Measurements from ENCODE around the gene PTOV1. TPM values are rescaled to one million over a fixed set of nuclear protein-coding genes. Genes with fewer than 3 reads are reported as not detected.

The PTOV1 gene
- total and polyA plus RNA-seq, 2 of the 4 experiments (the other 2 are of a cell fraction): 34.4 to 107 TPM

DNA sequence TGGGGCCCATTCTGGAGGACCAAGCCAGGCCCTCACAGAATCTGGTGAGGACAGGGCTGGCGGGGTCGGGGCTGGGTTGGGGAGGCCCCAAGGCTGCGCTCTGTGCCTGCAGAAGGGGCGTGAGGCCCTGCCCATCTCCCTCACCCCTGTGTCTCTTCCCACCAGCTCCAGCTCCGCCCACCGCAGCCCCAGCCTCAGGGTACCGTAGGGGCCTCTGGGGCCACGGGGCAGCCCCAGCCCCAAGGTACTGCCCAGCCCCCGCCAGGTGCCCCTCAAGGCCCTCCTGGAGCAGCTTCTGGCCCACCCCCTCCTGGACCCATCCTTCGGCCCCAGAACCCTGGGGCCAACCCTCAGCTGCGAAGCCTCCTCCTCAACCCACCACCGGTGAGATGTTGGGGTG lies 15.4 kb upstream of the PTOV1 start:
- in situ Hi-C loops (cut with MboI; ENCODE audit: low sequenced_read_pairs) (no loop called here), intact Hi-C loops (cut with micrococcal nuclease) (no loop called here), dilution Hi-C loops (cut with HindIII; ENCODE audit: low sequenced_read_pairs, unreplicated experiment) (no loop called here)
- Histone ChIP-seq H3K14ac (replicated peaks; ENCODE audit: low read depth, low read length) (no peak overlapping the region), H3K27me3 (ENCODE audit: control insufficient read depth, insufficient read depth, low read length) (no peaks in the 10 kb centered on the region), H3K4me3 (ENCODE audit: insufficient read depth, low read depth, low read length) (no peak overlapping the region), H3K9me3 (ENCODE audit: control insufficient read depth, insufficient read depth, low read length) (no peaks in the 10 kb centered on the region), H3K4ac (ENCODE audit: low read depth, low read length) (no peak overlapping the region), H3K23ac (ENCODE audit: low read depth, low read length) (no peak overlapping the region), H3K18ac (ENCODE audit: low read depth, low read length) (no peak overlapping the region), H4K91ac (ENCODE audit: insufficient read depth, low read depth, low read length) (no peak overlapping the region), H2BK120ac (ENCODE audit: low read depth, low read length) (no peak overlapping the region), H3K4me1 (ENCODE audit: control insufficient read depth, insufficient read depth, low read length) (no peaks in the 10 kb centered on the region), H2BK15ac (ENCODE audit: low read depth, low read length) (no peak overlapping the region), H2AK5ac (ENCODE audit: low read depth, low read length) (no peak overlapping the region), H3K79me1 (ENCODE audit: low read depth in 1 of 2, low read length in 2 of 2) (peaks cover 0 to 24% of the 10 kb centered on the region in 2 experiments; a peak in 2 of 4 replicates), H2AFZ (replicated peaks; ENCODE audit: low read length, poor library complexity) (no peak overlapping the region), H3K36me3 (ENCODE audit: control insufficient read depth, insufficient read depth, low read length) (peaks cover 75% of the 10 kb centered on the region), H4K5ac (ENCODE audit: low read depth, low read length) (no peak overlapping the region), H4K8ac (ENCODE audit: low read depth in 2 of 2, low read length in 2 of 2) (no peak overlapping the region), H3K9me1 (ENCODE audit: insufficient read depth, low read length) (peaks cover 6% of the 10 kb centered on the region; the same call in 1 of the 2 replicates), H3K9ac (ENCODE audit: low read depth, low read length) (no peak overlapping the region), H3K27ac (ENCODE audit: insufficient read depth, low read length) (no peak overlapping the region), H2AK9ac (replicated peaks; ENCODE audit: low read depth, low read length, poor library complexity) (no peak overlapping the region), H2BK5ac (ENCODE audit: low read depth, low read length, poor library complexity, severe bottlenecking) (no peak overlapping the region), H2BK20ac (ENCODE audit: low read depth, low read length) (no peak overlapping the region), H4K20me1 (ENCODE audit: insufficient read depth, low read length) (no peaks in the 10 kb centered on the region; the same call in 1 of the 2 replicates), H3K4me2 (ENCODE audit: low read depth, low read length) (no peak overlapping the region), H3K56ac (ENCODE audit: extremely low read depth, insufficient read depth, low read length) (no peak overlapping the region)
- BruUV-seq (replicated peaks): no TSS peak
- 100% methylated on average over 2 of the region's 12 CpGs; no CpG with 5 or more reads in 1 of the 2 experiments for WGBS, 2 experiments (ENCODE audit: extremely low coverage in 2 of 2, insufficient read length in 1 of 2)
- no peak for TF ChIP-seq CEBPB (IDR thresholded peaks at IDR 0.05; ENCODE audit: low read depth, low read length)
- TF ChIP-seq FOS (IDR thresholded peaks at IDR 0.05; ENCODE audit: low read depth, low read length): no peak
- CTCF ChIA-PET: no interaction called here
- no peak for DNase-seq
- ATAC-seq (ENCODE audit: low read depth): no peak
- POLR2A ChIA-PET (ENCODE audit: unreplicated experiment): no interaction called here
